ENCODE measurements around the gene ZNF330.

ZNF330 gene

GRCh38 chr4:141248486-141248885 lies 27.8 kb downstream of the ZNF330 start:
- TF ChIP-seq GATA2 (IDR thresholded peaks at IDR 0.05; ENCODE audit: low read depth, low read length) (no peak), GATA3 (IDR thresholded peaks at IDR 0.05; ENCODE audit: low read depth, low read length) (no peak)

- TF ChIP-seq GATA2 (IDR thresholded peaks at IDR 0.05; ENCODE audit: low read depth, low read length): no peak
- no peak for TF ChIP-seq GATA3 (IDR thresholded peaks at IDR 0.05; ENCODE audit: low read depth, low read length)
Measured at GRCh38 chr4:141254326-141254725, 33.6 kb downstream of the ZNF330 start.

GRCh38 chr4:141255016-141255415 lies 34.3 kb downstream of the ZNF330 start:
- no peak for TF ChIP-seq GATA2 (IDR thresholded peaks at IDR 0.05; ENCODE audit: low read depth, low read length)
- TF ChIP-seq GATA3 (IDR thresholded peaks at IDR 0.05; ENCODE audit: low read depth, low read length): no peak

- TF ChIP-seq GATA2 (IDR thresholded peaks at IDR 0.05; ENCODE audit: low read depth, low read length): no peak
- no peak for TF ChIP-seq GATA3 (IDR thresholded peaks at IDR 0.05; ENCODE audit: low read depth, low read length)
Measured at GRCh38 chr4:141258558-141258957, 37.9 kb downstream of the ZNF330 start.

GRCh38 chr4:141275834-141276233 lies 55.1 kb downstream of the ZNF330 start:
- no peak for TF ChIP-seq GATA3 (IDR thresholded peaks at IDR 0.05; ENCODE audit: low read depth, low read length)
- no peak for TF ChIP-seq GATA2 (IDR thresholded peaks at IDR 0.05; ENCODE audit: low read depth, low read length)

GRCh38 chr4:141283152-141283551 lies 62.5 kb downstream of the ZNF330 start:
- TF ChIP-seq GATA2 (IDR thresholded peaks at IDR 0.05; ENCODE audit: low read depth, low read length) (no peak), GATA3 (IDR thresholded peaks at IDR 0.05; ENCODE audit: low read depth, low read length) (no peak)

GRCh38 chr4:141283563-141283962 lies 62.9 kb downstream of the ZNF330 start:
- TF ChIP-seq GATA2 (IDR thresholded peaks at IDR 0.05; ENCODE audit: low read depth, low read length): no peak
